ENCODE measurements around the gene SETBP1.
"Not testable (repeated sequence)": the region's sequence is repeated elsewhere in the genome, so short reads cannot be mapped to it uniquely, and the experiment has no call there.

The SETBP1 gene

DNA sequence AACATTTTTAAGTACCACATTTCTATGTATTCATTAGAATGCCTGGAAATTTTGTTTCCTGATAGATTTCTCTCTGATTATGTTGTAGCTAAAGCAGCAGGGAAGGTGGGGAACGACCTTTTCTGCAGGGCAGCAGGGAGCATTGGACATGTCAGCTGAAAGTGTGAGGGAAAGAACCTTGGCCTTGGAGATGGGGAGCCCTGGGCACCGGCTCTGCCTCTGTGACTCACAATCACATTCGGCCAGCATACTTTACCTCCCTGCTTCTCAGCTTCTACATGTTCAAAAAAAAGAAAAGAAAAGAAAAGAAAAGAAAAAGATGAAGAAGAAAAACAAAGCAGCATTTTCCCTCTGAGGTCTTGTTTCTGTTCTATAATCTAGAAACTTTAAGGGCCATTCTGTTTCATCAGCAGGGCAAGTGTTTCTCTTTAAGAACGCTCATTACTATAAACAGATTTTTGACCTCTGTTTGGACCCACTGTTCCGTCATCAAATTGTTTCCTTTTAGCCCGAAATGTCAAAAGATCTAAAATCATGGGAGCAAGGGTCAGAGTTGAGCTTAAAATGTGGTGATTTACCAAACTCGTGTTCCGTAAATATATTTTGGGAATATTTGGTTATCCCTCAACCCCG, 27.9 kb downstream of the SETBP1 start:
- peaks cover 71% of the 10 kb centered on the region for H3K36me3 Mint-ChIP-seq
- peak overlapping the region; percentile 60 for H3K27ac Mint-ChIP-seq
- no peaks in the 10 kb centered on the region for H3K27me3 Mint-ChIP-seq
- no peaks in the 10 kb centered on the region for H3K9me3 Mint-ChIP-seq
- no peak overlapping the region for H3K4me3 Mint-ChIP-seq
- ATAC-seq: no peak
- H3K4me1 Mint-ChIP-seq: peaks cover 73% of the 10 kb centered on the region

DNA sequence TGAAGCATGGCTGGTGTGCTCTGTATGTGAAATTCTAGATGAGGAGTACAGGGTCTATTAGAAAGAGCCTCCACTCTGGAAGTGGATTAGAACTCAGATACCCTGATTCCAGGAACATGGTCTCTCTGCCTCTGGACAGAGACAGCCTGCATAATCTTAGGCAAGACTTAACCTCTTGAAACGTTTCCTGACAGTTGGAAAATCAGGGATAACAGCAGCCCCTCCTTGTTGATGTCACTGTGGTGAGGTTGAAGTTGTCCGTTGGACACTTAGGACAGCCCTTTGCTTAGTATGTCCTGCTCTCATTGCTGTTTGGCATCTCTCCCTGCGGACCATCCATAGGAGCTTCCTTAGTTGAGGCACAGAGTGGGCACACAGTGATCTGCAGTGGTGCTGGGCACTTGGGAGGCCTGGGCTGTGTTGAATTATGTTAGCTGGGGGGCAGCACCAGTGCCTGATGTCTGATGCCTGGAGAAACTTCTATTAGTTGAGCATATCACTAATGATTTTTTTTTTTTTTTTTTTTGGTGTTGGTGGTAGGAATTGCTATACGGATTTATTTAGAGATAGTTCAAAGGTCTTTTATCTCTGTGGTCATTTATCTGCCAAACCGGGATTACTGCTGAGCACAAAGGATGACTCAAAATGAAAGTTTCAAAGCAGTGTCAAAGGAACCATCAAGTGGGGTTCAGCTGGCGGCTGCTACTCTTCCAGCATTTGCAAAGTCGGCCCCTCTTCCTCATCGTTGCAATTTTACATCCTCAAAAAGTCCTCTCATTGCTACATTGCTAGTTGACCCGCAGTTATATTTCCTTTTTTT, 28.8 kb downstream of the SETBP1 start:
- Mint-ChIP-seq H3K4me3 (peak overlapping the region; percentile 56), H3K27me3 (no peaks in the 10 kb centered on the region), H3K9me3 (no peaks in the 10 kb centered on the region), H3K4me1 (peaks cover 68% of the 10 kb centered on the region), H3K27ac (peak overlapping the region; percentile 60), H3K36me3 (peaks cover 71% of the 10 kb centered on the region)
- ATAC-seq: peak; percentile 79

DNA sequence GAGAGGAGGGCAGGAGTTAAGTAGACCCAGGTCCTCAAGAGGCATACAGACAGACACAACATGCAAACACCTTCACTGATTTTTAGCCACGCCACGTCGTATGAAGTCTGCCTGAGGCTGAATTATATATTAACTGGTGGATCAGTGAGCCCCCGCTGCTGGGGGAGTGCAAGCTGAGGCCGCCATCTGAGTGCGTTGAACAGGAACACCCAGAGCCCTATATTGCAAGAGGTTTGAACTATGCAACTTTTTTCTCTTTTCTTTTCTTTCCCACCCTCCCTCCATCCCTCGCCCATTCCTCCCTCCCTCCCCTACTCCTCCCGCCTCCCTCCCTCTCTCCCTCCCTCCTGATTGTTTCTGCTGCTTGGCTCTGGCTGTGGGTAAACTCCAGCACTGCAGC, 30.2 kb downstream of the SETBP1 start:
- no peak overlapping the region for H3K4me3 Mint-ChIP-seq
- no peaks in the 10 kb centered on the region for H3K27me3 Mint-ChIP-seq
- no peaks in the 10 kb centered on the region for H3K9me3 Mint-ChIP-seq
- H3K36me3 Mint-ChIP-seq: peaks cover 77% of the 10 kb centered on the region
- peaks cover 74% of the 10 kb centered on the region for H3K4me1 Mint-ChIP-seq
- no peak for ATAC-seq
- H3K27ac Mint-ChIP-seq: peak overlapping the region; percentile 60

DNA sequence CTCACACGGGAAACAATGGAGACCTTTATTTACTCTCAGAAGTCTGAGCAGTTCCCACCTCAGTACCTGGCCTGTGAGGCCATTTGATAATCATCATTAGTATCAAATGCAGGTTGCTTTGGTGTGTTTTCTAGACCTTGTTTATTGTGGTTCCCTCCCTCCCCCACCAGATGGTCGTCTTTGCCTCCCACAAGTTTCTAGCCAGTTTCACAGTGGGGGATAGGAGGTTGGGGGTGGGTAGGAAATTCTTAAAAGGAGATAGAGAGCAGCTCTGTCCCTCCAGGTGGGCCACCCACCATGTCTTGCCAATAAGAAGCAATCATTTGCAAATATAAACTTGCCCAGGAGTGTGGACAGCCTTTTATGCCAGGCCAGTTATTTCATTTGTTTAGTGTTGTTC, 31.3 kb downstream of the SETBP1 start:
- Mint-ChIP-seq H3K4me3 (no peak overlapping the region), H3K27me3 (no peaks in the 10 kb centered on the region), H3K36me3 (peaks cover 86% of the 10 kb centered on the region), H3K4me1 (peaks cover 81% of the 10 kb centered on the region), H3K9me3 (no peaks in the 10 kb centered on the region), H3K27ac (peak overlapping the region; percentile 60)
- ATAC-seq: no peak

DNA sequence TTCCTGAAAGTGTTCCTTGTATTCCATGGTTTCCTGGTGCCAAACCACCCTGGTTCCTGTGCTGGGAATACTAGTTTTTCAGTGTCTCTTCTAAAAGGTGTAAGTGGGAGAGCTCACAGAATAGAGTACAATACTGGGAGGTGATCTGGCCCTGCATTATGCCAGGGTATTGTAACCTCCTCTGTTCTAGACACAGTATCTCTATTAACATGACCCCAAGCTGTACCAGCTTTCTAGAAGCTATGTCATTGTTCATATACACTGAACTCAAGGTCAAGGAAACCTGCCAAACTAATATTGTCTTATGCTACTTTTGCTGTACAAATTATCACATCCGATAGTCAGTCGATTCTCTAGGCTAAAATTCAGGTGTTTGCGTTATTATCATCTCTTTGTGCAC, 32.7 kb downstream of the SETBP1 start:
- Mint-ChIP-seq H3K27me3 (no peaks in the 10 kb centered on the region), H3K9me3 (no peaks in the 10 kb centered on the region), H3K4me1 (peaks cover 83% of the 10 kb centered on the region), H3K4me3 (no peak overlapping the region), H3K36me3 (peaks cover 86% of the 10 kb centered on the region), H3K27ac (peak overlapping the region; percentile 60)
- ATAC-seq: no peak

DNA sequence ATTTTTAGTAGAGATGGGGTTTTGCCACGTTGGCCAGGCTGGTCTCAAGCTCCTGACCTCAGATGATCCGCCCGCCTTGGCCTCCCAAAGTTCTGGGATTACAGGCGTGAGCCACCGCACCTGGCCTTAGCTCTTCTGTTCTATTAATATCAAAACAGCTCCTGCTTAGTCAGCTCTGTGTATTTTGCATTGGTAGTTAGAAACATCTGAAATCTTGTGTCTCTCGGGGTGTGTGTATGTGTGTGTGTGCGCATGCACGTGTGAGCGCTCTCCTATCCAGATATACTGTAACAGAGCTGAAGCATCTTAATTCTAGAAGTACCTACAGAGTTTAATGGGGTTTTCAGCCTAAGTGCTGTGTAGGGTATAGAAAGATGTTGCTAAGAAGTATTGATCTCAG, 33.7 kb downstream of the SETBP1 start:
- H3K4me1 Mint-ChIP-seq: peaks cover 83% of the 10 kb centered on the region
- H3K9me3 Mint-ChIP-seq: no peaks in the 10 kb centered on the region
- no peak overlapping the region for H3K4me3 Mint-ChIP-seq
- H3K36me3 Mint-ChIP-seq: peaks cover 84% of the 10 kb centered on the region
- ATAC-seq: no peak
- no peaks in the 10 kb centered on the region for H3K27me3 Mint-ChIP-seq
- peak overlapping the region; percentile 94 for H3K27ac Mint-ChIP-seq

DNA sequence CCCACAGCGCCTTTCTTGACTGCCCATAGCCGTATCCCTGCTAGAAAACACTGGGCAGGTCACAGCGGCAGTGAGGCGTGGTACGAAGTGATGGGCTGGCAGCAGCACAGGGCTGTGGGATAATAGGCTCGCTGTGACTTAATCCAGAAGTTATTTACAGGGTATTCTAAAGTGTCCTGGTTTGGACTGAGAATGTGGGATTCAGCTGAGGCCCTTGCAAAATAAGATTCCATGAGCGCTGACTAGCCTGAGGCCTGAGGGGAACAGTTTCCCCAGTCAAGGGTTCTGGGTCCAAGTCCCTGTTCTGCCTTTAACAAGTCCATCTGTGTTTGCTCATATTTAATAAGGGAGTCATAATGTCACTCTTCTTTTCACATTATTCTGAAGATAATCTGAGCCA, 34.6 kb downstream of the SETBP1 start:
- no peak for ATAC-seq
- peak overlapping the region; percentile 94 for H3K27ac Mint-ChIP-seq

DNA sequence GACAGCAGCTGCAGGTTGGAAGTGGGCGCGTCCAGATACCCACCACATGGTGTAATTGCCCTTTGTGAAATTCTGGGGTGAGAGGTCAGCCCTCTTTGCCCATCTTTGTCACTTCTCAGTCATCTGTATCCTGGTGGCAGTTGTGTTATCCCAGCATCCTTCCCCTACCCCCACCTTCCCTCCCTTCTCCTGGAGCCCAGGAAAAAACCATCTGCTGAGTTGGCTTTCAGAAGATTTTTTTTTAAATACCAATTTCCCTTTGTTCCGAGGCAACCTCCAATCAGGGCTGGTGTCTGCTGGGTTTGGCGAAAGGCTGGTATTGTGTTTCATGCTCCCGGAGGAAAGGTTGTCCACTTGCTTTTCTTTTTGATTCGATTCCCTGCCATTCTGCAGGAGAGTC, 35.2 kb downstream of the SETBP1 start:
- peaks cover 83% of the 10 kb centered on the region for H3K4me1 Mint-ChIP-seq
- peak overlapping the region; percentile 94 for H3K27ac Mint-ChIP-seq
- peaks cover 93% of the 10 kb centered on the region for H3K36me3 Mint-ChIP-seq
- no peaks in the 10 kb centered on the region for H3K27me3 Mint-ChIP-seq
- no peak overlapping the region for H3K4me3 Mint-ChIP-seq
- ATAC-seq: no peak
- H3K9me3 Mint-ChIP-seq: no peaks in the 10 kb centered on the region

More for the DNA sequence above, 34.6 kb downstream of the SETBP1 start:
- Mint-ChIP-seq H3K4me3 (no peak overlapping the region), H3K4me1 (peaks cover 83% of the 10 kb centered on the region), H3K36me3 (peaks cover 92% of the 10 kb centered on the region), H3K27me3 (no peaks in the 10 kb centered on the region), H3K9me3 (no peaks in the 10 kb centered on the region)

DNA sequence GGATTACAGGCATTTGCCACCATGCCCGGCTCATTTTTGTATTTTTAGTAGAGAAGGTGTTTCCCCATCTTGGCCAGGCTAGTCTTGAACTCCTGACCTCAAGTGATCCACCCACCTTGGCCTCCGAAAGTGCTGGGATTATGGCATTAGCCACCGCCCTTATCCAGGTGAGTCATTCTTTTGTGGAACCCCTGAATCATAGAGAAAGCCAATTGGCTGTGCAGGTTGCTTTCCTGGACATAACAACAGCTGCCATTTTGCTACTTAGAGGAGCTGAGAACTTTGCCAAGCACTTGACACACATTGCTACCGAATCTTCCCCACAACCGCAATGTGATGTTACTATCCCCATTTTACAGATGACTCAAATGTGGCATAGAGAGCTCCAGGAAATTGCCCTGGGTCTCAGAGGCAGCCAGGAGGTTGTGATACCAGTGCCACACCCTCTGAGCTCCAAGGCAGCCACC, 36.0 kb downstream of the SETBP1 start:
- H3K4me3 Mint-ChIP-seq: no peak overlapping the region
- H3K27ac Mint-ChIP-seq: peak overlapping the region; percentile 94
- peak; percentile 52 for ATAC-seq
- no peaks in the 10 kb centered on the region for H3K27me3 Mint-ChIP-seq
- H3K9me3 Mint-ChIP-seq: no peaks in the 10 kb centered on the region
- H3K4me1 Mint-ChIP-seq: peaks cover 83% of the 10 kb centered on the region
- H3K36me3 Mint-ChIP-seq: peaks cover 84% of the 10 kb centered on the region

DNA sequence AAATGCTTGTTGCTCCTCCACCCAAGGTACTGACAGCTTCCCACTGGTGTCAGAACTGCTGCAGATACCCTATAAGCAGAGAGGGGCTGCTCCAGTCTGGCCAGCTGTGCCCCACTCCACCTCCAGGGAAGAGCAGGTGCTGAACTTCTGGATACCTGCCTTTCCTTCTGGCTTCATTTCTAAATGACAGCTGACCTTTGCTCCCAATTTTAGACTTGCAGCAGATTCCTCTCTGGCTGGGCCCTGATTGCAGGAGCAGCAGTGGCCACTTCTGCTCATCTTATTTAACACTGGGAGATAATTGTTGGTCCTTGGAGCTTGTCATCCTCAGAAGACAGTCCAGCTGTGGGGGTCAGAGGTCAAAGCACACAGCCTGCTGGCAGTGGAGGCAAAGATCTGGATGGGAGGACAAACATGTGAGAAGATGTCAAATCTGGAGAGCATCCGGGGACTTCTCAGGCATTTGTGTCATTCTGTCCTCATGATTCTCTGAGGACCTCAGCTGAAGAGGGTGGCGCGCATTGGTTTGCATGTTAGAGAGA, 38.9 kb downstream of the SETBP1 start:
- Mint-ChIP-seq H3K4me1 (peaks cover 98% of the 10 kb centered on the region), H3K27me3 (no peaks in the 10 kb centered on the region), H3K27ac (peak overlapping the region; percentile 94), H3K36me3 (peaks cover 61% of the 10 kb centered on the region), H3K9me3 (no peaks in the 10 kb centered on the region), H3K4me3 (no peak overlapping the region)
- ATAC-seq: no peak

DNA sequence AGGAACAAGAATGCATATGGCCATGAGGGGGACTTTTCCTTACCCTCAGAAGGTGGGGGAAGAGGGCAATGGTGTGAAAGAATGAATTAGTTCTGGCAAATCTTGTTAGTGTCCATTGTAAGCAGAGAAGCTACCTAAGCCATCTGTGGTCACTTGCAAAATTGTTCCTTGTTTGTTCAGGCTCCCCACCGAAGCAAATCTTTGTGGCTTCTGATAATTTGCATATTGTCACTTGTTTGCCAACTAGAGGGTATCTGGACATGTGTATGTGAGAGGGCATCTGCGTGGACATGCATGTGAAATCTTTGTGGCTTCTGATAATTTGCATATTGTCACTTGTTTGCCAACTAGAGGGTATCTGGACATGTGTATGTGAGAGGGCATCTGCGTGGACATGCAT, 41.1 kb downstream of the SETBP1 start:
- peaks cover 40% of the 10 kb centered on the region for H3K36me3 Mint-ChIP-seq
- H3K4me1 Mint-ChIP-seq: peaks cover 100% of the 10 kb centered on the region
- ATAC-seq: peak; percentile 57
- H3K27me3 Mint-ChIP-seq, H3K9me3 Mint-ChIP-seq: not testable (repeated sequence)
- H3K27ac Mint-ChIP-seq: peak overlapping the region; percentile 94
- peak overlapping the region; percentile 63 for H3K4me3 Mint-ChIP-seq

DNA sequence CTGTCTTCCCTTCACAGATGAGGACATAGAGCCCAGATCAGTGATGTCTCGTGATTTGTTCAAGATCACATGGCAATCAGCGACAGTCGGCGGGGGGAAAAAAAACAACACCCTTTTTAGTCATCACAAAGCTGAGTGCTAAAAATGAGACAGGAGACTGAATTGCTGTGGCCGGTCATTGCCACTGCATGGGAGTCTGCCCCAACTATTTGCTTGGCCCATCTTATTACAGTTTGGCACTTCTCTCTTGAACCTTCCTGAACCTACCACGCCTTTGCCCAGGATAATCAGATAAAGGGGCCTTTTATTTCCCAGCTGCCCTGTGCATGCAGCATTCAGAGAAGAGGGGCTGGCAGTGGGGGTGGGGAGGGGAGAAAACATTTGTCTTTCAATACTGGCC, 42.7 kb downstream of the SETBP1 start:
- Mint-ChIP-seq H3K4me3 (peak overlapping the region; percentile 60), H3K9me3 (no peaks in the 10 kb centered on the region), H3K4me1 (peaks cover 100% of the 10 kb centered on the region), H3K27me3 (no peaks in the 10 kb centered on the region), H3K27ac (peak overlapping the region; percentile 94), H3K36me3 (peaks cover 26% of the 10 kb centered on the region)
- ATAC-seq: peak; percentile 71

DNA sequence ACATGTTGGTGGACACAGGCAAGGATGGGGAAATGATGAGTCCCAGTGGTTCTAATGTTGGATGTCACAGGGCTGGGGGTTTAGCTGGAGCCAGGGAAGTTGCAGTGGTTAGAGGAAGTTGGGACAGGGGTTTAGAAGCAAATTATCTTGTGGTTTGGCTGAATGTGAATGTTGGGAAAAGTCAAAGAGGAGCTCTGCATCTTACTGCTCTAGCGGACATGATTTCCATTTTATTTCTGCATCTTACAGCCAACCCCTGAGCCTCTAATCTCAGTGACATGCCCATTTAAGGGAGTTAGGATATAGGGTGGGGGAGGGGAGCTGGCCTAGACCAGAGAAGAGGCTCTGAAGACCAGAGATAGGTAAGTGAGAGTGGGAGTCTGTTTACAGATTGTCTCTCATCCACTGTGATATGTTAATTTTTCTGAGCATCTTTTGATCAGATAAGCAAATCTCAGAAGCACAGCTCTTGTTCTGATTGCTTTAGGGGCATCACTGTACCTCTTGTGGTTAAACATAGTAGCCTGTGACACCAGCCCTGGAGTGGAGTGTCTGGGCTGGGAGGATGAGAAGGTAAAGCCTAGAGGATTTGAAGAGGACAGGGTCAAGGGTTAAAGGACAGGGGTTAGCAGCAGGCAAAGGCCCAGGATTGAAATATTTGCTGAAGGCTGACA, 43.6 kb downstream of the SETBP1 start:
- ATAC-seq: no peak
- peaks cover 100% of the 10 kb centered on the region for H3K4me1 Mint-ChIP-seq

DNA sequence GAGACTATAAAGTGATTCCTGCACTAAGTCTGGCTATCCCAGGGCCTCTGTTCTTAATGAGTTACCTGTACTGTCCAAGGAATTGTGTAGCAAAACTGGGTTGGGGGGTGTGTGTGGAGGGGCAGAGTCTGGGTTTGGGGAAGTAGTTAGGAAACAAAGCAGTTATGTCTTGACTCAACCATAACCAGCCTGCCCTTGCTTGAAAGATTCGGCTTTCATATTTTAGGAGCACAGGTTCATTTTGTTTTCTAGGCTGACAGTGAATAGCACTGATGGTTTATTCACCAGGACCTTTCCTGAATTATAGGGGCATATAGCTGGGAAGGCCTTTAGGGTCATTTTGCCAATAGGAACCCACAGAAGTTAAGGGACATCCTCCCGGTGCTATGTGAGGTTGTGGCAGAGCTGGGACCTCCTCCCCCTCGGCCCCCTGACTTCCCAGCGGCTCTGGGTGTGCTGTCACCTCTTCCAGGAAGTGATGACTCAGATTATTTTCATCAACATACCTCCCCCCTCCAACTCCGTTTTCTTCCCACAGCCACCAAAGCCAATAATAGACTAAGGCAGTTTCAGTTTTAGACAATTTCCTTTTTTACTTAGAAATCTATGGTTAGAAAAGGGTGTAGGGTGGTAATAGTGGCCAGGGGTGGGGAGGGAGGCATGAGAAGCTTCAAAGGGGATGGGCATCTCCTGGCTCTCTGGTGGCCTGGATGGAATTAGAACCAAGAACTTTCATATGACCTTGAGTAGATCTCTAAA, 44.8 kb downstream of the SETBP1 start:
- Mint-ChIP-seq H3K36me3 (peaks cover 22% of the 10 kb centered on the region), H3K27ac (peak overlapping the region; percentile 94), H3K9me3 (no peaks in the 10 kb centered on the region), H3K27me3 (no peaks in the 10 kb centered on the region), H3K4me1 (peaks cover 100% of the 10 kb centered on the region), H3K4me3 (peak overlapping the region; percentile 34)
- peak; percentile 74 for ATAC-seq

More for the DNA sequence above, 43.6 kb downstream of the SETBP1 start:
- Mint-ChIP-seq H3K27me3 (no peaks in the 10 kb centered on the region), H3K4me3 (peak overlapping the region; percentile 22), H3K27ac (peak overlapping the region; percentile 94), H3K9me3 (no peaks in the 10 kb centered on the region), H3K36me3 (peaks cover 28% of the 10 kb centered on the region)

DNA sequence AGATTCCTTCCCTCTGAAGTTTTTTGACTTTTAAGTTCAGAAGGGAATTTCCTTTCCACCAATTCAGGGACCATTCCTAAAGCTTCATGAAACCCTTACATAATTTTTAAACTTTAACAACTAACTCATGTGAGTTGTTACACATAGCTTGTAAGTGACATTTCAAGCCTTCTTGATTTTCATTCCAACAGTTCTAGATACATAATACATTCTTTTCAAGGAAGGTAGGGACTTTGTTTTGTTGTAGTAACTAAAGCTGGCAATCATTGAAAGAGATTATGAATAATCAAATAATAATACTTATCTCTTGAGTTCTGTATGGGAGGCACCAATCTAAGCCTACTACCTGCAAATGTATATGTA, 45.4 kb downstream of the SETBP1 start:
- peak overlapping the region; percentile 34 for H3K4me3 Mint-ChIP-seq
- peaks cover 26% of the 10 kb centered on the region for H3K36me3 Mint-ChIP-seq
- H3K4me1 Mint-ChIP-seq: peaks cover 100% of the 10 kb centered on the region
- no peaks in the 10 kb centered on the region for H3K9me3 Mint-ChIP-seq
- no peak for ATAC-seq
- peak overlapping the region; percentile 94 for H3K27ac Mint-ChIP-seq
- no peaks in the 10 kb centered on the region for H3K27me3 Mint-ChIP-seq
